Skeletal muscle cell (primary cell): ENCODE measurements around the gene HSF2BP.
"Not testable (repeated sequence)": the region's sequence is repeated elsewhere in the genome, so short reads cannot be mapped to it uniquely, and the experiment has no call there.

Experiments
- DNase-seq: peaks from one replicate; pipeline ENCODE4 v3.0.0-alpha.2; 2010; ENCODE audit warnings: low read depth
- H3K4me3 ChIP-seq: 2 replicates; pipeline ENCODE4 v1.5.1; 2011; ENCODE audit warnings: low read depth, mild to moderate bottlenecking, control low read depth, low read length, moderate library complexity

The HSF2BP gene

GRCh38 chr21:43659136-43660000 is at the start of gene HSF2BP, which contains the start of gene RRP1B:
Gene HSF2BP (minus strand): TSS chr21:43659488. CDS start chr21:43658096, 1,392 bp downstream.
Gene RRP1B (plus strand): TSS chr21:43659560. CDS start chr21:43659665, 105 bp downstream.
- H3K4me3 ChIP-seq, result peak within 1 kb of the TSS; percentile 96
- peak; percentile 31 for DNase-seq

- no peak for DNase-seq
- H3K4me3 ChIP-seq, result no peak overlapping the region
Measured at GRCh38 chr21:43708745-43709381, 49.6 kb upstream of the HSF2BP start.

- H3K4me3 ChIP-seq, result no peak overlapping the region
- no peak for DNase-seq
Measured at GRCh38 chr21:43707462-43707861, 48.2 kb upstream of the HSF2BP start.

GRCh38 chr21:43703035-43703880 is 44.0 kb upstream of the HSF2BP start:
- H3K4me3 ChIP-seq, result no peak overlapping the region
- peak; percentile 77 for DNase-seq

- H3K4me3 ChIP-seq, result no peak overlapping the region
- no peak for DNase-seq
Measured at GRCh38 chr21:43702785-43703034, 43.4 kb upstream of the HSF2BP start.

- no peak overlapping the region for H3K4me3 ChIP-seq
- no peak for DNase-seq
Measured at GRCh38 chr21:43701936-43702784, 42.9 kb upstream of the HSF2BP start.

GRCh38 chr21:43699933-43700599 is 40.8 kb upstream of the HSF2BP start:
- DNase-seq, result no peak
- no peak overlapping the region for H3K4me3 ChIP-seq

- not testable (repeated sequence) for DNase-seq, H3K4me3 ChIP-seq
Measured at GRCh38 chr21:43699492-43699777, 40.1 kb upstream of the HSF2BP start.

GRCh38 chr21:43697758-43698643 is 38.7 kb upstream of the HSF2BP start:
- DNase-seq, result no peak
- no peak overlapping the region for H3K4me3 ChIP-seq

GRCh38 chr21:43696214-43696613 is 36.9 kb upstream of the HSF2BP start:
- no peak overlapping the region for H3K4me3 ChIP-seq
- no peak for DNase-seq

GRCh38 chr21:43694437-43695079 is 35.3 kb upstream of the HSF2BP start:
- H3K4me3 ChIP-seq, result no peak overlapping the region
- no peak for DNase-seq

- no peak for DNase-seq
Measured at GRCh38 chr21:43693981-43694380, 34.7 kb upstream of the HSF2BP start.

GRCh38 chr21:43692949-43693348 is 33.7 kb upstream of the HSF2BP start:
- H3K4me3 ChIP-seq, result no peak overlapping the region
- DNase-seq, result no peak

More at GRCh38 chr21:43693981-43694380, 34.7 kb upstream of the HSF2BP start:
- H3K4me3 ChIP-seq, result no peak overlapping the region

- DNase-seq, result no peak
- no peak overlapping the region for H3K4me3 ChIP-seq
Measured at GRCh38 chr21:43691801-43692200, 32.5 kb upstream of the HSF2BP start.

- DNase-seq, result no peak
- no peak overlapping the region for H3K4me3 ChIP-seq
Measured at GRCh38 chr21:43691086-43691795, 32.0 kb upstream of the HSF2BP start.

GRCh38 chr21:43690346-43690745 is 31.1 kb upstream of the HSF2BP start:
- DNase-seq, result no peak
- no peak overlapping the region for H3K4me3 ChIP-seq
